GM12878 (cell line): Measurements from ENCODE around the gene NHLRC4. TPM values are rescaled to one million over a fixed set of nuclear protein-coding genes. Genes with fewer than 3 reads are reported as not detected.

Experiments used
- ATAC-seq: fragments of 200-7000 bp; cut with Tn5 transposase; 3 replicates; pipeline ENCODE4 v1.9.1; 2020; ENCODE audit warnings: mild to moderate bottlenecking, moderate library complexity
- BruUV-seq: library from RNA; stranded (reverse); fragments of 400-500 nt; replicated peaks from 2 replicates; lab custom pipeline; 2021; lab: Mats Ljungman, UMichigan
- CTCF ChIA-PET: fragments of 300-600 bp; sonication (Branson Sonifier 250); formaldehyde crosslinking; extraction: SDS; loops from one replicate; lab custom pipeline; 2021; ENCODE audit warnings: inconsistent platforms; lab: Yijun Ruan, JAX
- POLR2A ChIA-PET: fragments of 350-600 bp; formaldehyde crosslinking; extraction: SDS; loops from one replicate; lab custom pipeline; 2021; ENCODE audit warnings: inconsistent platforms; lab: Charles Lee
- RAD21 ChIA-PET: fragments of 300-600 bp; sonication (Branson Sonifier 250); formaldehyde crosslinking; loops from one replicate; lab custom pipeline; 2023; ENCODE audit warnings: antibody characterized with exemption; ENCODE audit not compliant: unreplicated experiment; lab: Charles Lee
- SMC1A ChIA-PET: fragments of 300-600 bp; sonication (Branson Sonifier 250); formaldehyde crosslinking; loops from one replicate; lab custom pipeline; 2023; ENCODE audit not compliant: unreplicated experiment, uncharacterized antibody; lab: Charles Lee
- DNase-seq: peaks from one replicate; pipeline ENCODE4 v3.0.0-alpha.2; 2011; ENCODE audit warnings: low read depth, low spot score
- FAIRE-seq: peaks from 3 replicates; lab custom pipeline; 2011; peaks lifted over from hg19 to GRCh38; lab: Jason Lieb, UNC
- H2AFZ ChIP-seq: 2 replicates; pipeline ENCODE4 v1.6.0; 2011; ENCODE audit warnings: low read depth, low read length, control low read depth; ENCODE audit not compliant: control insufficient read depth
- H3K27ac ChIP-seq: 2 replicates; pipeline ENCODE4 v1.5.1; 2011; ENCODE audit warnings: control low read depth; ENCODE audit not compliant: control insufficient read depth, insufficient read depth
- H3K27me3 ChIP-seq, 2 experiments: replicated peaks in 1 of 2; 2 replicates each; pipeline versions ENCODE4 v1.6.0 to v1.6.1; 2011; ENCODE audit warnings: low read length in 1 of 2; ENCODE audit not compliant: control insufficient read depth in 2 of 2, insufficient read depth in 2 of 2
- H3K36me3 ChIP-seq, 2 experiments: 2 replicates each; pipeline ENCODE4 v1.5.1; 2011; ENCODE audit warnings: low read length in 1 of 2; ENCODE audit not compliant: control insufficient read depth in 2 of 2, insufficient read depth in 2 of 2
- H3K4me1 ChIP-seq: 2 replicates; pipeline ENCODE4 v1.6.1; 2011; ENCODE audit warnings: mild to moderate bottlenecking, low read length, moderate library complexity, mixed read lengths; ENCODE audit not compliant: control insufficient read depth, insufficient read depth
- H3K4me2 ChIP-seq: 2 replicates; pipeline ENCODE4 v1.6.0; 2011; ENCODE audit warnings: control low read depth; ENCODE audit not compliant: control insufficient read depth, insufficient read depth
- H3K4me3 ChIP-seq: fragments of 200-600 bp; sonication (generic); 2 replicates; pipeline ENCODE4 v1.5.1; 2016
- H3K79me2 ChIP-seq: 2 replicates; pipeline ENCODE4 v1.6.0; 2011; ENCODE audit warnings: low read length; ENCODE audit not compliant: control insufficient read depth, insufficient read depth
- H3K9ac ChIP-seq: 2 replicates; pipeline ENCODE4 v1.8.0; 2011; ENCODE audit warnings: low read length, control low read depth, mixed read lengths; ENCODE audit not compliant: control insufficient read depth, insufficient read depth
- H3K9me3 ChIP-seq: replicated peaks from 3 replicates; pipeline ENCODE4 v1.5.1; 2011; ENCODE audit warnings: mild to moderate bottlenecking, low read length; ENCODE audit not compliant: control insufficient read depth, insufficient read depth
- H4K20me1 ChIP-seq: 2 replicates; pipeline ENCODE4 v1.6.0; 2011; ENCODE audit not compliant: control insufficient read depth, insufficient read depth
- ATF7 ChIP-seq: fragments of 450-650 bp; IDR thresholded peaks from 2 replicates; pipeline ENCODE4 v1.6.1; 2016; ENCODE audit warnings: low read depth, mild to moderate bottlenecking
- ESRRA ChIP-seq: IDR thresholded peaks from 2 replicates; pipeline ENCODE4 v1.6.1; 2012; ENCODE audit warnings: mild to moderate bottlenecking, low read length, improper control_type of control experiment
- FOXM1 ChIP-seq: IDR thresholded peaks from 2 replicates; pipeline ENCODE4 v1.6.1; 2012; ENCODE audit warnings: low read depth, mild to moderate bottlenecking, inconsistent platforms, low read length, moderate library complexity
- MEF2B ChIP-seq: fragments of 450-650 bp; IDR thresholded peaks from 2 replicates; pipeline ENCODE4 v1.6.1; 2018; ENCODE audit warnings: mild to moderate bottlenecking, moderate library complexity; ENCODE audit not compliant: partially characterized antibody, poor library complexity, severe bottlenecking
- MYB ChIP-seq: fragments of 150-350 bp; IDR thresholded peaks from 2 replicates; pipeline ENCODE4 v1.6.1; 2014; ENCODE audit warnings: mild to moderate bottlenecking, low read depth, low read length, borderline replicate concordance
- POLR2AphosphoS2 ChIP-seq: IDR thresholded peaks from 2 replicates; pipeline ENCODE4 v1.6.1; 2011; ENCODE audit warnings: low read depth, mild to moderate bottlenecking, low read length, improper control_type of control experiment, moderate library complexity
- POU2F2 ChIP-seq: IDR thresholded peaks from 3 replicates; pipeline ENCODE4 v1.6.1; 2011; ENCODE audit warnings: low read depth, mild to moderate bottlenecking, low read length, borderline replicate concordance
- RAD21 ChIP-seq: IDR thresholded peaks from 2 replicates; pipeline ENCODE4 v1.6.1; 2011; ENCODE audit warnings: mild to moderate bottlenecking, low read depth, low read length, moderate library complexity; ENCODE audit not compliant: insufficient read depth
- STAT1 ChIP-seq: fragments of 450-650 bp; conservative IDR thresholded peaks from 2 replicates; pipeline ENCODE4 v1.6.1; 2014; ENCODE audit warnings: antibody characterized with exemption, mild to moderate bottlenecking
- TARDBP ChIP-seq: IDR thresholded peaks from 2 replicates; pipeline ENCODE4 v1.6.1; 2016; ENCODE audit warnings: borderline replicate concordance
- TCF7 ChIP-seq: IDR thresholded peaks from 2 replicates; pipeline ENCODE4 v1.6.1; 2014; ENCODE audit warnings: antibody characterized with exemption, borderline replicate concordance
- YY1 ChIP-seq: IDR thresholded peaks from 2 replicates; pipeline ENCODE4 v1.6.1; 2011; ENCODE audit warnings: low read depth, mild to moderate bottlenecking, low read length
- whole genome bisulfite sequencing: methylation state at CpG from one replicate; pipeline ENCODE4 v1.1.6; 2016; ENCODE audit warnings: low lambda C conversion rate; ENCODE audit not compliant: insufficient replicate concordance, insufficient coverage; ENCODE audit errors: missing lambda C conversion rate; 5-methylcytosine and 5-hydroxymethylcytosine counted together
- in situ Hi-C: fragments of 300-500 bp; cut with MboI; formaldehyde crosslinking; loops from 9 replicates; pipeline ENCODE4 v1.14.3; 2018; ENCODE audit warnings: mixed read lengths
- intact Hi-C: fragments of 100-400 bp; cut with micrococcal nuclease; formaldehyde crosslinking; loops from one replicate; pipeline ENCODE4 v1.14.2; 2022; ENCODE audit not compliant: unreplicated experiment
- polyA plus RNA-seq, 11 experiments: library from polyadenylated mRNA; depleted of rRNA in 4 of 11; unstranded in 6 of 11; stranded (reverse) in 5 of 11; fragments of >200 nt; fragmentation: Nextera tagmentation in 4 of 11; fragmentation: Illumina TruSeq in 1 of 11; extraction: Ambion mirVana in 4 of 11; extraction: Trizol in 1 of 11; gene quantifications; 1 replicate in 1 of 11; 2 replicates in 10 of 11; pipeline versions ENCODE4 v1.2.1 to v1.2.3, GENCODE V29; 2011 to 2016; ENCODE audit warnings: inconsistent platforms in 2 of 11, missing spikeins in 2 of 11, low read depth in 1 of 11
- total RNA-seq, 4 experiments: library from RNA; depleted of rRNA in 3 of 4; stranded (reverse); fragments of >200 nt in 3 of 4; fragmentation: Illumina TruSeq in 1 of 4; extraction: Trizol in 1 of 4; gene quantifications; 2 replicates each; pipeline versions ENCODE4 v1.2.1 to v1.2.3, GENCODE V29; 2013 to 2021
- TF ChIP-seq, protein P1 (sequence below): fragments of 450-650 bp; IDR thresholded peaks from 2 replicates; pipeline ENCODE4 v1.6.1; 2017; ENCODE audit warnings: borderline replicate concordance
- TF ChIP-seq, protein P2 (sequence below): IDR thresholded peaks from 2 replicates; pipeline ENCODE4 v1.6.1; 2011; ENCODE audit warnings: borderline replicate concordance, low read depth, mild to moderate bottlenecking, moderate library complexity, low read length; ENCODE audit not compliant: insufficient read depth, poor library complexity, severe bottlenecking
- TF ChIP-seq, protein P3 (sequence below): fragments of 450-650 bp; IDR thresholded peaks from 2 replicates; pipeline ENCODE4 v1.6.1; 2016; ENCODE audit warnings: mild to moderate bottlenecking
- TF ChIP-seq, protein P4 (sequence below): IDR thresholded peaks from 2 replicates; pipeline ENCODE4 v1.6.1; 2011; ENCODE audit warnings: mild to moderate bottlenecking, low read depth, low read length, moderate library complexity; ENCODE audit not compliant: insufficient replicate concordance

The NHLRC4 gene
- total and polyA plus RNA-seq, 10 of the 15 experiments (the other 5 are each of a cell fraction or from before 2014, with no cell fraction given): 0.07 to 1.1 (median 0.57) TPM; not detected in 3

DNA sequence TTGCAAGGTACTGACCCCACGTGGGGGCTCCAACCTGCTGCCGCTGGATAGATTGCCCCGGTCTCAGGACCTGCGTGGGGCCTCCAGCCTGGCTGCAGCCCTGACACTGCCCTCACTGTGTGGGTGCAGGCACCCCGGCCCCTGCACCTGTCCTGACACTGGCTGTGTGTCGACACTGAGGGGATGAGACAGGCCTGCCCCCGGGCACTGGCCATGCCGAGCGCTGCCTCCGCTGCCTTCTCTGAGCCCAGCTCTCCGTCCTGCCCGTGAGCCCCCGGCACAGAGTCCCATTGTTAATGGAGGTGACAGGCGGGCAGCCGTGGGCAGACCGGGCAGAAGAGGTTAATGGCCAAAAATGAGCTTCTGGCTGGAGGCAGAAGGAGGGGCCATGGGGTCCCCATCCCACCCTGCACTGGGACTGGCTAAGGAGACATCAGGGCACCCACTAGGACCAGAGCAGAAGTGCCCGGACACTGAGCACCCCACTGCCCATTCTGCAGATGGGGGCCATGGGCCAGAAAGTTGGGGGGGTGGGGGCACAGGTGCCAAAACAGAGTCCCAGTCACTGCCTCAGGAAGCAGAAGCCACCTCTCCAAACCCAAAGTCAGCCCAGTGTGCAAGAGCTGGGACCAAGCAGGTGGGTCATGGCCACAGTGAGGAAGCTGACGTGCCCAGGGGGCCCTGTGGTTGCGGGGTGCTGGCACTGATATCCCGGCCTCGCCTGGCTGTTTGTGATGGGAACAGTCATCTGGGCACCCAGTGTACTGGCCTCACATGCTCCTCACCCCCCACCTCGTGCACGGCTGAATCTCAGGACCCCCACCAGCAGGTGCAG lies 9.1 kb upstream of the NHLRC4 start (continued):
- TF ChIP-seq TCF7 (no peak), ESRRA (no peak), MEF2B (no peak)

DNA sequence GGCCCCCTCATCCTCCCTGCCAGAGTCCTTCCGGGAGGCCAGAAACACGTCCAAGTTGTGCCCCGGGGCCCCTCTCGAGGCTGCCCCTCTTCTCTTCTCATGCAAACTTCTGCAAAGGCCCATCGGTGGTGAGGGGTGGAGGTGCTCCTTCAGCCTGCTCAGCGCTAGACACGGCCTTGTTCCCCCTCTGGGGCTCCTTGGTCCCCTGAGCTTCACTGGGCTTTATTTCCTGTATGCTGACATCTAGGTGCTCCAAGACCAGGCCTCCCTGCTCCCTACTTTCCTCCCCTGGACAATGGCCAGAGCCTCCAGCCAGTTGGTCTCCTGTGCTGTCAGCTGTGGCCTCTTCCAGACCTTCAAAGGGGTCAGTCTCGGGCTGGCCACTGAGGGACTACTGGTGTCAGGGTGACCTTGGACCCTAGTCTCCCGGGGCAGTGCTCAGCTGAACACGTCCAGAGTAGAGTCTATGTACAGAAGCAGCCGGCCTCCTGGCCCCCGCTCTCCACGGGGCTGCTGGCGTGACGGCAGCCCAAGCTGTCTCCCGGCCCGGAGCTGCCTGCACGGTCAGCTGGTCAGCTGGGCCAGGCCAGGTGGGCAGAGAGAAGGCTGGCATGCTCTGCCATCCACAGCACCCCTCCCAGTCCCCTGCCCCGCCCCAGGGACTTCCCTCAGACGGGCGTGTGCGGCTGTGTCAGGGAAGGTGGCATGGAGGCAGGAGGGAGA lies 8.3 kb upstream of the NHLRC4 start:
- in situ Hi-C loops (no loop called here), intact Hi-C loops (no loop called here)
- Histone ChIP-seq H3K4me1 (no peaks in the 10 kb centered on the region), H3K4me2 (no peak overlapping the region), H3K79me2 (no peaks in the 10 kb centered on the region), H3K27ac (no peak overlapping the region), H4K20me1 (no peaks in the 10 kb centered on the region), H3K9ac (no peak overlapping the region), H3K27me3 (peaks cover 4 to 9% of the 10 kb centered on the region in 2 experiments; a peak in 3 of 4 replicates), H3K9me3 (no peaks in the 10 kb centered on the region), H3K4me3 (no peak overlapping the region), H3K36me3 (no peaks in the 10 kb centered on the region; a peak in 1 of 4 replicates), H2AFZ (no peak overlapping the region)
- ATAC-seq (peak; percentile 9; the same call in 1 of the 3 replicates), DNase-seq (no peak), FAIRE-seq (no peak)
- ChIA-PET CTCF (no interaction called here), POLR2A (interaction anchor here (0.6 kb wide), 1 partner anchor 442 kb away, joined by 3 read pairs; no protein-coding TSS in a partner anchor), RAD21 (no interaction called here), SMC1A (no interaction called here)
- WGBS: 14% methylated on average over 22 of the region's 22 CpGs
- no TSS peak for BruUV-seq
- TF ChIP-seq, protein P1, sequence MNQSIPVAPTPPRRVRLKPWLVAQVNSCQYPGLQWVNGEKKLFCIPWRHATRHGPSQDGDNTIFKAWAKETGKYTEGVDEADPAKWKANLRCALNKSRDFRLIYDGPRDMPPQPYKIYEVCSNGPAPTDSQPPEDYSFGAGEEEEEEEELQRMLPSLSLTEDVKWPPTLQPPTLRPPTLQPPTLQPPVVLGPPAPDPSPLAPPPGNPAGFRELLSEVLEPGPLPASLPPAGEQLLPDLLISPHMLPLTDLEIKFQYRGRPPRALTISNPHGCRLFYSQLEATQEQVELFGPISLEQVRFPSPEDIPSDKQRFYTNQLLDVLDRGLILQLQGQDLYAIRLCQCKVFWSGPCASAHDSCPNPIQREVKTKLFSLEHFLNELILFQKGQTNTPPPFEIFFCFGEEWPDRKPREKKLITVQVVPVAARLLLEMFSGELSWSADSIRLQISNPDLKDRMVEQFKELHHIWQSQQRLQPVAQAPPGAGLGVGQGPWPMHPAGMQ: no peak
- TF ChIP-seq YY1 (no peak), ATF7 (no peak), POLR2AphosphoS2 (no peak), STAT1 (no peak), FOXM1 (no peak), MYB (no peak), TARDBP (no peak), RAD21 (no peak), POU2F2 (no peak)
- TF ChIP-seq, protein P2, sequence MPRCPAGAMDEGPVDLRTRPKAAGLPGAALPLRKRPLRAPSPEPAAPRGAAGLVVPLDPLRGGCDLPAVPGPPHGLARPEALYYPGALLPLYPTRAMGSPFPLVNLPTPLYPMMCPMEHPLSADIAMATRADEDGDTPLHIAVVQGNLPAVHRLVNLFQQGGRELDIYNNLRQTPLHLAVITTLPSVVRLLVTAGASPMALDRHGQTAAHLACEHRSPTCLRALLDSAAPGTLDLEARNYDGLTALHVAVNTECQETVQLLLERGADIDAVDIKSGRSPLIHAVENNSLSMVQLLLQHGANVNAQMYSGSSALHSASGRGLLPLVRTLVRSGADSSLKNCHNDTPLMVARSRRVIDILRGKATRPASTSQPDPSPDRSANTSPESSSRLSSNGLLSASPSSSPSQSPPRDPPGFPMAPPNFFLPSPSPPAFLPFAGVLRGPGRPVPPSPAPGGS: no peak
- TF ChIP-seq, protein P3, sequence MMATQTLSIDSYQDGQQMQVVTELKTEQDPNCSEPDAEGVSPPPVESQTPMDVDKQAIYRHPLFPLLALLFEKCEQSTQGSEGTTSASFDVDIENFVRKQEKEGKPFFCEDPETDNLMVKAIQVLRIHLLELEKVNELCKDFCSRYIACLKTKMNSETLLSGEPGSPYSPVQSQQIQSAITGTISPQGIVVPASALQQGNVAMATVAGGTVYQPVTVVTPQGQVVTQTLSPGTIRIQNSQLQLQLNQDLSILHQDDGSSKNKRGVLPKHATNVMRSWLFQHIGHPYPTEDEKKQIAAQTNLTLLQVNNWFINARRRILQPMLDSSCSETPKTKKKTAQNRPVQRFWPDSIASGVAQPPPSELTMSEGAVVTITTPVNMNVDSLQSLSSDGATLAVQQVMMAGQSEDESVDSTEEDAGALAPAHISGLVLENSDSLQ: no peak
- TF ChIP-seq, protein P4, sequence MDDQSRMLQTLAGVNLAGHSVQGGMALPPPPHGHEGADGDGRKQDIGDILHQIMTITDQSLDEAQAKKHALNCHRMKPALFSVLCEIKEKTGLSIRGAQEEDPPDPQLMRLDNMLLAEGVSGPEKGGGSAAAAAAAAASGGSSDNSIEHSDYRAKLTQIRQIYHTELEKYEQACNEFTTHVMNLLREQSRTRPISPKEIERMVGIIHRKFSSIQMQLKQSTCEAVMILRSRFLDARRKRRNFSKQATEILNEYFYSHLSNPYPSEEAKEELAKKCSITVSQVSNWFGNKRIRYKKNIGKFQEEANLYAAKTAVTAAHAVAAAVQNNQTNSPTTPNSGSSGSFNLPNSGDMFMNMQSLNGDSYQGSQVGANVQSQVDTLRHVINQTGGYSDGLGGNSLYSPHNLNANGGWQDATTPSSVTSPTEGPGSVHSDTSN: no peak
